ENCODE results near the gene RWDD3.

The RWDD3 gene

DNA sequence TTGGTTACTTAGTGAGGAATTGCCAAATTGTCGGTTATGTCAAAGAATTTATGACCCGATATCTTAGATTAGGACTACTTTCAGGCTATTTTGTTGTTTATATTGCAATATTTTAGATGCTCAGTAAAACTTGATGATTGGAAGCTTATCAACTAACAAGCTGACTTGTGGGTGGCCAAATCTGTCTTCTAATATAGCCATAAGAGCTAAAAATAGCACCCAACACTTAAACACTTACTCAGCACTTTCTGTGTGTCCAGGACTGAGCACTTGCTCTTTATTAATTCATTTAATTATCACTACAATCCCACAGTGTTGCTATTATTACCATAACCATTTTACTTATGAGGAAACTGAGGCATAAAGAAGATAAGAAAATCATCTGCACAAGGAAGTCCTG is 50.4 kb downstream of the RWDD3 start:
- no peak for DNase-seq (ENCODE audit: low spot score)

GRCh38 chr1:95286479-95286878 is 52.5 kb downstream of the RWDD3 start:
- no peak for DNase-seq (ENCODE audit: low spot score)

DNA sequence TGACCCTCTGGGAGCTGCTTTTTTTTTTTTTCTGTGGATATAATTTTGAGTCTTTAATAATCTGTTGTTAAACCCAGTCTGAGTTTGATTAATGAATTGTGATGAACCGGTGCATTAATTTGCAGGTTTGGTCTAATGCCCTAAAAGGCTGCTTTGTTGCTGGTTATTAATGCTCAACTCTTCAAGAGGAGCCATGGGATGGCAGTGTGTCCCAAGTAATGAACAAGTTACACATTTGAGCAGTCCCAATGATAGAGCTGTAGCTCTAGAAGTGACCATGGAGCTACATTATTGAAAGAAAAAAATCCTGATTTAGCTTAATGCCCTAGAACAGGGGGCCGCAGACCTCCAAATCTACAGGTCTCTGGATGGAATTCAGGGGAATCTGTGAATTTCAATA is 53.1 kb downstream of the RWDD3 start:
- DNase-seq (ENCODE audit: low spot score), result peak; percentile 15

GRCh38 chr1:95287825-95288224 is 53.8 kb downstream of the RWDD3 start:
- DNase-seq (ENCODE audit: low spot score), result no peak
